Cardiac septum (tissue), 1 donor: ENCODE data around the gene MMAB. TPM values are rescaled to one million over a fixed set of nuclear protein-coding genes. Genes with fewer than 3 reads are reported as not detected.

Source experiments
- DNase-seq: peaks from one replicate; pipeline ENCODE4 v3.0.0-alpha.2; 2020; ENCODE audit warnings: low spot score
- intact Hi-C: fragments of 100-400 bp; cut with DNase I; formaldehyde crosslinking; loops from one replicate; pipeline ENCODE4 v1.14.0; 2022
- total RNA-seq: library from RNA; stranded (reverse); fragmentation: NEBNext Ultra II Directional; extraction: Animal tissue kit (Norgen Biotek cat#: 25700); gene quantifications from one replicate; pipeline ENCODE4 v1.2.1, GENCODE V29; 2021
- donor health status: DM: no; HTN: no; CAD: no.

MMAB gene
- total RNA-seq, 1 donor from 2014 or later: 41.3 TPM

- intact Hi-C loops: no loop called here
- DNase-seq: no peak
Observed at GRCh38 chr12:109548258-109548657, 25.0 kb downstream of the MMAB start.

- intact Hi-C loops: no loop called here
- no peak for DNase-seq
Observed at GRCh38 chr12:109547286-109547685, 26.0 kb downstream of the MMAB start.

GRCh38 chr12:109545826-109546225 is 27.5 kb downstream of the MMAB start:
- DNase-seq: no peak
- intact Hi-C loops: no loop called here

GRCh38 chr12:109544955-109545531 is 28.3 kb downstream of the MMAB start:
- intact Hi-C loops: no loop called here
- DNase-seq: no peak

DNA sequence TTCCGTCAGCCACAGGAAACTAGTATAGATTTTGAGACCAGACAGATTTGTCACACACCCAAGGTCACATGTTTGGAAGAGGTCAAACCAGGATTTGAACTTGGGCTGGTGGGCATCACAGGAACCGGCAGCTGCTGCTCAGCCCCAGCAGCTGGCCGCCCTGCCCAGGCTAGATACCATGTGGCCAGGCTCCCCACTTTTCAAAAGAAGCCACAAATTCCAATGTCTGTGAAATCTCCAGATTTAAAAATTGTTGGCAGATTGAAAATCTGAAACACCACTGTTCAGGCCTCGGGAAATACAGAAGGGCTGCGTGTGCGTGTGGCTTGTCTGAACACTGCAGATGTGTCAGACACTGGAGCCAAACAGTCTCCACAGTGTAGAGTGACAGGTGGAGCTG is 30.4 kb downstream of the MMAB start:
- DNase-seq: no peak
- intact Hi-C loops: no loop called here

DNA sequence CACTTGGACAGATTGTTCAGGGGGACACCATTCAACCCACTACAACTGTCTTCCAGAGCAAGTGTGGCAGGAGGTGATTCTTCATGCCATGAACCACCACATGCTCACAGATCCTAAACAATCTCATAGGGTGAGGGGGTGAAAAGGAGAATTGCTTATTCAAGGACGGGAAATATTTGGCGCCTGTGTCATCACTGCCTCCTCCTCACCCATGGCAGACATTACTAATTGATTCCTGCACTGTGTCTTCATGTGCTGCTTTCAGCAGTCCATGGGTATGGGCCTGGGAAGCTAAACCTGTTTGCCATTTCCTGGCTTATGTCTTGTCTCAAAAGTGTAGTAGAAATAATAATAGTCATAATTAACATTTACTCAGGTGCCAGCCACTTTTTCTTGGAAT is 31.3 kb downstream of the MMAB start:
- no peak for DNase-seq
- intact Hi-C loops: no loop called here

DNA sequence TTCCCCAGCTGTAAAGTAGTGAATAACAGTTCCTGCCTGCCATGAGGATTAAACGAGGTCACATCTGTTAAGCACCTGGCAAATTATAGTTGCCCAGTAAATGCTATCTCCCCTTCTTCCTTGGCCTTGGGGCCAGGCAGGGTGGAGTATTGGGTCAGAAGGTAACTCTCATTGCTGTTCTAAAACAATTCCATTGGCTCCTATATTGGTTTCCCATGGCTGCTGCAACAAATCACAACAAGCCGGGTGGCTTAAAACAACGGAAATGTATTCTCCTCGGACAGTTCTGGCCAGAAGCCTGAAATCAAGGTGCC is 31.9 kb downstream of the MMAB start:
- intact Hi-C loops: no loop called here
- no peak for DNase-seq

- intact Hi-C loops: no loop called here
- DNase-seq: no peak
Observed at GRCh38 chr12:109540526-109541412, 32.5 kb downstream of the MMAB start.

GRCh38 chr12:109539508-109539907 is 33.8 kb downstream of the MMAB start:
- no peak for DNase-seq
- intact Hi-C loops: no loop called here

GRCh38 chr12:109538191-109538863 is 35.0 kb downstream of the MMAB start:
- intact Hi-C loops: no loop called here
- DNase-seq: no peak

DNA sequence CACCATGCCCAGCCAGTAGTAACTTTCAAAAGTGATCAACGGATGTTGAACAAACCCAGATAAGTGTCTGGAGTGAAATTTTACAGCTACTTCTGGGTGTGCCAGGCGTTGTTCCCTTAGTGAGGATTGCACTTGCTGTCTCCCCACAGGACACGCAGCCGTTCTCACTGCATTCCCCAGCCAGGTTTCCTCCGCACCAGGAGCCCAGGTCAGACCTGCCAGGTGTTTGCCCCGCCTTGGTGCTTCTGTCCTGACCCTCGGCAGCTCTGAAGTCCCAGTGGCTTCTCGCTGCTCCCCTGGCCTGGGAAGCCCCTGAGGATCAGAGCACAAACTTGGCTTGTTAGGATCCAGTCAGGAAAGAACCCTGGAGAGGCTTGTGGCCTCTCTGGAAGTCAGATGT is 36.2 kb downstream of the MMAB start:
- intact Hi-C loops: no loop called here
- DNase-seq: no peak

GRCh38 chr12:109535863-109536250 is 37.4 kb downstream of the MMAB start:
- intact Hi-C loops: no loop called here
- DNase-seq: no peak

DNA sequence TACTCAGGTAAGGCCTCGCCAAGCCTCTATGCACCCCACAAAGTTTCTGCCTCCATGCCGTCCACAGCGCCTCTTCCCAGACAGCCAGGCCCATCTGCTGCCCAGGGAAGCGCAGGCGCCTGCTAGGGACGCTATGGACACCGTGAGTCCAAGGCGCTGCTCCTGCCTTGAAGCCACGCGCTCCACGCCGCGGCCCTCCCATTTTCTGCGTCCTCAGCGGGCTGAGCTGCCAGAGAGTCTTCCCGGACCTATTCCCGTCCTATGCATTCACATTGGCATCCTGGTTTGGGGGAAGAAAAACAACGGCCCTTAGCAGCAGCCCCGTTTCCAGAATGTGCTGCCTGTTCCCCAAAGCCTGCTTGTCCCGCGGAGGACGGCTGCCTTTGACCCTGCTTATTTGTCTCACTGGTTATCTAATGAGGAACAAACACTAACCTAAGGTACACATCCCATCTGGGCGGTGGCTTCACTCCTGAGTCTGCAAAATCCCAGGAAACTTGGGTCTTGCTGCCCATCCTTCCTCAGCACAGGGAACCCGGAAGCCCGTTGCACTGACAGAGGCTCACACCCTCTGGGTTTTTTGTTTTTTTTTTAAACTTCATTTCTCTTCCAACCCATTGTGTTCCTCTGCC is 38.0 kb downstream of the MMAB start:
- no peak for DNase-seq
- intact Hi-C loops: no loop called here

GRCh38 chr12:109534456-109534855 is 38.8 kb downstream of the MMAB start:
- DNase-seq: no peak
- intact Hi-C loops: no loop called here

DNA sequence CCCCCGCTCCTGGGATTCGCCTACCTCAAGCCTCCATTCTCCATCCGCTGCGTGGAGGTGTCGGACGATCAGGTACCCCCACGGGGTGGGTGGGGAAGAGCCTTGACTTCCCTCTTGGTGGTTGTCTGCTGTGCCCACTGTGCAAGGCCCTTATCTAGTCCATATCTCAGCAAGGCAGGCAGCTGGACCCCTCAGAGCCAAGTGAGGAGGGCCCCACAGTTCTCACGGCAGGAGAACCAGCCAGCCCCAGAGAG is 39.9 kb downstream of the MMAB start:
- intact Hi-C loops: no loop called here
- DNase-seq: no peak

DNA sequence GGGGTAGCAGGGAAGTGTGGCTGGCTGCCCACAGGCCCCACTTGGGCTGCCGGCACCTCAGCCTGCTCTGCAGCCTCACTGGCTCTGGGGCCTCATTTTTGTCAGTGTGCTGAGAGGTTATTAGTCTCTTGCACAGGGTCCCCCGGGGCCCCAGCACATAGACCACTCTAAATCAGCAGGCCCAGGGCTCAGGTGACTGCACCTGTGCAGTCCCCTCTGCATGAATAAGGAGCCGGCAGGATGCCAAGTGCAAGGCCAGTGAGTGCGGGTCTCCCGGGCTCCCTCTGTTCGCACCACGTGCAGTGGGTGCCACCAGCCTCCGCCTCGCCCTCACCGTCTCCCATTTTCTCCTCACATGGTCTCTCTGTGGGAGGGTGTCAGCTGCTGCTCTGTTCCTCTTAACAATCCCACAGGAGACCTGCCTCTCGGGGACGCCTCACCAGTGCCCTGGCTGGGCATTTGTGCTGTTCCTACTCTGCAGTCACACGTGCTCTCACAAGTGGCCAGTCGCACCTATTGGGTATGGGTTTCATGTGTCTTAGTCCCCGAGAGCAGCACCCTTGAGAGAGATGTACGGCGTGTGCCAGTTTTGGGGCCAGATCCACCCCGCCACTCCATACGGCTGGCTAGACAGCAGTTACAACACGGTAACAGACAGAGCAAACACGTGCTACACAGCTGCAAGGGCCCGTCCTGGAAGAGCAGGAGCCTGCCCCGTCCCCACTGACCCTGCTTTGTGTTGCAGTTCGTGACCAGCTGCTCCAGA is 40.4 kb downstream of the MMAB start:
- no peak for DNase-seq

GRCh38 chr12:109531411-109531810 is 41.9 kb downstream of the MMAB start:
- intact Hi-C loops: no loop called here

More for the DNA sequence above, 40.4 kb downstream of the MMAB start:
- intact Hi-C loops: no loop called here

DNA sequence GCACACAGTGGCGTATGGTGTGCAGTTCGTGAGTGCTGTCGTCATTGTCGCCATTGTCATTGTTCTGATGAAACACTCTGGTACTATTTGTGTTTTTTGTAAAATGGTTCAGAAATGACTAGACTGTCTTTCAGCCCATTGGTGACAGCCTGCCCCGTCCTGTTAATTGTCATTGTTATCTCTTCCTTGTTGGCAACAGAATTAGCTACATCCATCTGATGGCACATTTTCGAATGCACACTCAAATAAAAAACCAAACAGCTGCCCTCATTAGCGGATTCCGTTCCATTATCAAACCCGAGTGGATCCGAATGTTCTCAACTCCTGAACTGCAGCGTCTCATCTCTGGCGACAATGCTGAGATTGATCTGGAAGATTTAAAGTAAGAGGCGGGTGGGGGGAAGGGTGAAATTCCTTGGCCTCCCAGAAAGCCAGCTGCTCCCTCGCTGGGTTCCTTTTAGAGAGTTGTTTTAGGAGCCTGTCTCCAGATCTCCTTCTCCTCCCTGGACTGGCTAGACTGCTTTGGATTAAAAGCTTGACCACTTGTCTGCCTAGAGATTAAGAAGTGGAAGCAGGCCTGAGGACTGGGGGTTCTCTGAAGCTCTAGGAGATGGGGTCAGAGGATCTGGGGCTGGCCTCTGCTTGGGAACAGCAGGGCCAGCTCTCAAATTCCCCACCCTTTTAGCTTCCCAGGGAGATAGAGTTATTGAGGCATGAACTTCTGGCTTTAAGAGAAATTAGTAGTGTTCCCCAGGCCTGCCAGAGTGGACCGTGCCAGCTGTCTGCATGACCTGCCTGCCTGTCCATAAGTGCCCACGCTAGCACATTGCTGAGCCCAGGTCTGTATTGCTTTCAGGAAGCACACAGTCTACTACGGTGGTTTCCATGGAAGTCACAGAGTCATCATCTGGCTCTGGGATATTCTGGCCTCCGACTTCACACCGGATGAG is 43.3 kb downstream of the MMAB start:
- intact Hi-C loops: no loop called here

More at GRCh38 chr12:109531411-109531810, 41.9 kb downstream of the MMAB start:
- DNase-seq: no peak

More for the DNA sequence above, 43.3 kb downstream of the MMAB start:
- DNase-seq: peak; percentile 38
